Naive thymus-derived CD4-positive, alpha-beta T cell (primary cell): ENCODE results near the gene ANKRD33. TPM values are rescaled to one million over a fixed set of nuclear protein-coding genes. Genes with fewer than 3 reads are reported as not detected.

ENCODE experiments used
- ATAC-seq: fragments of 150-1000 bp; cut with Tn5 transposase; 2 replicates; pipeline ENCODE4 v1.10.0; 2021; ENCODE audit warnings: mild to moderate bottlenecking, moderate library complexity
- CTCF ChIA-PET: fragments of 350-600 bp; sonication (Branson Sonifier 250); formaldehyde crosslinking; loops from one replicate; lab custom pipeline; 2021; ENCODE audit warnings: antibody characterized with exemption; lab: Charles Lee
- POLR2A ChIA-PET: fragments of 350-600 bp; sonication (Branson Sonifier 250); formaldehyde crosslinking; loops from one replicate; lab custom pipeline; 2021; ENCODE audit warnings: antibody characterized with exemption, inconsistent platforms; lab: Charles Lee
- DNase-seq, 9 donors: peaks; one replicate each; pipeline versions ENCODE4 v3.0.0 to v3.0.0-alpha.2; 2020 to 2022; ENCODE audit warnings: mixed read lengths in 1 of 9
- H3K27ac ChIP-seq: one replicate; pipeline ENCODE4 v1.7.0; 2013; ENCODE audit warnings: mild to moderate bottlenecking, low read depth, low read length, moderate library complexity
- H3K27me3 ChIP-seq, 2 donors: one replicate each; pipeline ENCODE4 v1.7.0; 2013; ENCODE audit warnings: low read length in 2 of 2, mild to moderate bottlenecking in 2 of 2, moderate library complexity in 2 of 2; ENCODE audit not compliant: control insufficient read depth in 2 of 2, insufficient read depth in 2 of 2
- H3K36me3 ChIP-seq, 3 experiments: 1 replicate in 2 of 3; 2 replicates in 1 of 3; pipeline ENCODE4 v1.7.0; 2013; ENCODE audit warnings: low read length in 3 of 3, mild to moderate bottlenecking in 3 of 3, moderate library complexity in 1 of 3; ENCODE audit not compliant: insufficient read depth in 3 of 3, control insufficient read depth in 2 of 3
- H3K4me1 ChIP-seq, 2 donors: one replicate each; pipeline ENCODE4 v1.7.0; 2013; ENCODE audit warnings: low read length in 2 of 2, mild to moderate bottlenecking in 2 of 2, moderate library complexity in 1 of 2; ENCODE audit not compliant: control insufficient read depth in 2 of 2, insufficient read depth in 2 of 2
- H3K4me3 ChIP-seq: 2 replicates; pipeline ENCODE4 v1.7.0; 2013; ENCODE audit warnings: mild to moderate bottlenecking, low read length
- H3K9me3 ChIP-seq, 3 experiments: 1 replicate in 2 of 3; 2 replicates in 1 of 3; pipeline ENCODE4 v1.7.0; 2013; ENCODE audit warnings: low read length in 3 of 3; ENCODE audit not compliant: control insufficient read depth in 2 of 3
- H3K27ac Mint-ChIP-seq, 9 donors: one replicate each; pipeline ENCODE4 v1.8.0; 2020 to 2022; ENCODE audit warnings: mixed read lengths in 9 of 9, mild to moderate bottlenecking in 8 of 9, moderate library complexity in 5 of 9, inconsistent platforms in 2 of 9
- H3K27me3 Mint-ChIP-seq, 5 donors: one replicate each; pipeline ENCODE4 v1.8.0; 2021 to 2022; ENCODE audit warnings: mixed read lengths in 5 of 5, mild to moderate bottlenecking in 1 of 5
- H3K36me3 Mint-ChIP-seq, 5 donors: one replicate each; pipeline ENCODE4 v1.8.0; 2020 to 2022; ENCODE audit warnings: mixed read lengths in 5 of 5, mild to moderate bottlenecking in 3 of 5, inconsistent platforms in 1 of 5
- H3K4me1 Mint-ChIP-seq, 7 donors: one replicate each; pipeline ENCODE4 v1.8.0; 2020 to 2022; ENCODE audit warnings: mixed read lengths in 7 of 7, mild to moderate bottlenecking in 3 of 7, inconsistent platforms in 1 of 7
- H3K4me3 Mint-ChIP-seq, 10 donors: one replicate each; pipeline ENCODE4 v1.8.0; 2020 to 2022; ENCODE audit warnings: mild to moderate bottlenecking in 10 of 10, mixed read lengths in 10 of 10, moderate library complexity in 6 of 10, inconsistent platforms in 2 of 10
- H3K9me3 Mint-ChIP-seq, 11 donors: one replicate each; pipeline ENCODE4 v1.8.0; 2020 to 2022; ENCODE audit warnings: mixed read lengths in 11 of 11, mild to moderate bottlenecking in 4 of 11, inconsistent platforms in 1 of 11, moderate library complexity in 1 of 11
- intact Hi-C, 2 donors: fragments of 100-400 bp; cut with micrococcal nuclease; formaldehyde crosslinking; loops; one replicate each; pipeline ENCODE4 v1.15.1; 2023
- polyA plus RNA-seq, 2 donors: library from polyadenylated mRNA; unstranded; fragments of 300-500 nt; fragmentation: Illumina TruSeq; gene quantifications; one replicate each; pipeline ENCODE4 v1.2.3, GENCODE V29; 2021
- total RNA-seq, 6 experiments: library from RNA in 5 of 6; stranded (reverse) in 5 of 6; gene quantifications; 1 replicate in 5 of 6; 2 replicates in 1 of 6; pipeline ENCODE4 v1.2.3 and lab custom pipeline; 2021 to 2026

The ANKRD33 gene
- total and polyA plus RNA-seq, 7 experiments from 2014 or later: not detected

GRCh38 chr12:51923506-51924365 lies 35.8 kb downstream of the ANKRD33 start:
- ChIA-PET CTCF (interaction anchor here (0.8 to 5.5 kb wide), 7 partner anchors 26 to 109 kb away, joined by 3 to 35 read pairs (median 3); no protein-coding TSS in a partner anchor), POLR2A (no interaction called here)
- peaks cover 5 to 12% (median 9%) of the 10 kb centered on the region in 7 donors for H3K4me1 Mint-ChIP-seq
- H3K27me3 Mint-ChIP-seq: peaks cover 0 to 13% (median 0%) of the 10 kb centered on the region in 5 donors
- H3K4me3 Mint-ChIP-seq: peak overlapping the region in 5 of 10 donors; percentile 21 to 53 (median 44)
- Histone ChIP-seq H3K27ac (no peak overlapping the region), H3K36me3 (no peaks in the 10 kb centered on the region), H3K9me3 (no peaks in the 10 kb centered on the region), H3K4me3 (no peak overlapping the region), H3K4me1 (no peaks in the 10 kb centered on the region), H3K27me3 (peaks cover 0 to 3% of the 10 kb centered on the region in 2 donors)
- peaks cover 0 to 1% (median 0%) of the 10 kb centered on the region in 11 donors for H3K9me3 Mint-ChIP-seq
- peak overlapping the region in 1 of 9 donors; percentile 42 for H3K27ac Mint-ChIP-seq
- intact Hi-C loops: loop anchor here in 1 of 2 donors (1.0 kb wide), 1 partner anchor 100 kb away; no protein-coding TSS in a partner anchor
- DNase-seq: peak; percentile 12 to 66 (median 42)
- ATAC-seq: peak; percentile 83
- no peaks in the 10 kb centered on the region for H3K36me3 Mint-ChIP-seq

- ATAC-seq (no peak), DNase-seq (no peak)
- H3K4me1 ChIP-seq: no peaks in the 10 kb centered on the region
- Mint-ChIP-seq H3K4me1 (peaks cover 5 to 12% (median 9%) of the 10 kb centered on the region in 7 donors), H3K27ac (no peak overlapping the region), H3K4me3 (no peak overlapping the region), H3K27me3 (peaks cover 0 to 13% (median 0%) of the 10 kb centered on the region in 5 donors), H3K36me3 (no peaks in the 10 kb centered on the region), H3K9me3 (peaks cover 0 to 2% (median 0%) of the 10 kb centered on the region in 11 donors)
- CTCF ChIA-PET: interaction anchor here (1.0 to 5.5 kb wide), 4 partner anchors 25 to 101 kb away, joined by 3 to 35 read pairs (median 8); no protein-coding TSS in a partner anchor
- POLR2A ChIA-PET: no interaction called here
- intact Hi-C loops: no loop called here
- H3K27ac ChIP-seq: no peak overlapping the region
- no peaks in the 10 kb centered on the region for H3K9me3 ChIP-seq
- H3K27me3 ChIP-seq: peaks cover 0 to 3% of the 10 kb centered on the region in 2 donors
- H3K4me3 ChIP-seq: no peak overlapping the region
- no peaks in the 10 kb centered on the region for H3K36me3 ChIP-seq
Measured at GRCh38 chr12:51924551-51925319, 36.8 kb downstream of the ANKRD33 start.

GRCh38 chr12:51925346-51926063 lies 37.6 kb downstream of the ANKRD33 start:
- Mint-ChIP-seq H3K27ac (no peak overlapping the region), H3K9me3 (peaks cover 0 to 2% (median 0%) of the 10 kb centered on the region in 11 donors), H3K27me3 (peaks cover 0 to 13% (median 0%) of the 10 kb centered on the region in 5 donors), H3K36me3 (no peaks in the 10 kb centered on the region), H3K4me3 (no peak overlapping the region), H3K4me1 (peaks cover 5 to 12% (median 9%) of the 10 kb centered on the region in 7 donors)
- CTCF ChIA-PET: interaction anchor here (0.5 to 5.5 kb wide), 3 partner anchors 39 to 1353 kb away, joined by 3 to 35 read pairs (median 12); no protein-coding TSS in a partner anchor
- Histone ChIP-seq H3K27me3 (peaks cover 0 to 3% of the 10 kb centered on the region in 2 donors), H3K4me1 (no peaks in the 10 kb centered on the region), H3K36me3 (no peaks in the 10 kb centered on the region), H3K27ac (no peak overlapping the region), H3K4me3 (no peak overlapping the region), H3K9me3 (no peaks in the 10 kb centered on the region)
- no peak for ATAC-seq
- no peak for DNase-seq
- intact Hi-C loops: loop anchor here (1.0 kb wide), 1 partner anchor 55 kb away; no protein-coding TSS in a partner anchor
- POLR2A ChIA-PET: no interaction called here

- Mint-ChIP-seq H3K4me1 (peaks cover 5 to 12% (median 9%) of the 10 kb centered on the region in 7 donors), H3K9me3 (peaks cover 0 to 2% (median 0%) of the 10 kb centered on the region in 11 donors), H3K27ac (no peak overlapping the region), H3K27me3 (peaks cover 0 to 13% (median 0%) of the 10 kb centered on the region in 5 donors), H3K4me3 (no peak overlapping the region), H3K36me3 (no peaks in the 10 kb centered on the region)
- Histone ChIP-seq H3K36me3 (no peaks in the 10 kb centered on the region), H3K27me3 (peaks cover 0 to 3% of the 10 kb centered on the region in 2 donors), H3K9me3 (no peaks in the 10 kb centered on the region), H3K4me3 (no peak overlapping the region), H3K27ac (no peak overlapping the region), H3K4me1 (no peaks in the 10 kb centered on the region)
- DNase-seq (no peak), ATAC-seq (no peak)
- intact Hi-C loops: loop anchor here (1.0 kb wide), 1 partner anchor 54 kb away; no protein-coding TSS in a partner anchor
- ChIA-PET POLR2A (interaction anchor here (0.7 kb wide), 1 partner anchor 14 kb away, joined by 3 read pairs; no protein-coding TSS in a partner anchor), CTCF (interaction anchor here (0.6 to 5.5 kb wide), 3 partner anchors 8 to 97 kb away, joined by 3 to 35 read pairs (median 3); no protein-coding TSS in a partner anchor)
Measured at GRCh38 chr12:51926064-51926632, 38.2 kb downstream of the ANKRD33 start.

- Mint-ChIP-seq H3K4me3 (no peak overlapping the region), H3K36me3 (no peaks in the 10 kb centered on the region), H3K4me1 (peaks cover 5 to 12% (median 9%) of the 10 kb centered on the region in 7 donors), H3K9me3 (peaks cover 0 to 2% (median 0%) of the 10 kb centered on the region in 11 donors), H3K27ac (no peak overlapping the region), H3K27me3 (peaks cover 0 to 15% (median 0%) of the 10 kb centered on the region in 5 donors)
- no peaks in the 10 kb centered on the region for H3K36me3 ChIP-seq
- DNase-seq (peak in 7 of 9 donors; percentile 12 to 60 (median 46)), ATAC-seq (peak; percentile 49)
- ChIA-PET POLR2A (interaction anchor here (0.7 kb wide), 1 partner anchor 14 kb away, joined by 3 read pairs; no protein-coding TSS in a partner anchor), CTCF (interaction anchor here (0.6 to 5.5 kb wide), 4 partner anchors 8 to 97 kb away, joined by 3 to 35 read pairs (median 4); no protein-coding TSS in a partner anchor)
- intact Hi-C loops: loop anchor here (1.0 kb wide), 1 partner anchor 54 kb away; no protein-coding TSS in a partner anchor
- no peaks in the 10 kb centered on the region for H3K4me1 ChIP-seq
- no peak overlapping the region for H3K27ac ChIP-seq
- H3K27me3 ChIP-seq: peaks cover 0 to 3% of the 10 kb centered on the region in 2 donors
- no peaks in the 10 kb centered on the region for H3K9me3 ChIP-seq
- H3K4me3 ChIP-seq: no peak overlapping the region
Measured at GRCh38 chr12:51926718-51927117, 38.8 kb downstream of the ANKRD33 start.
